GM10266 (cell line): ENCODE measurements around the gene MADD.

ENCODE experiments used
- DNase-seq: peaks from one replicate; pipeline ENCODE4 v3.0.0; 2012; ENCODE audit errors: extremely low spot score
- TF ChIP-seq, protein P1 (sequence below): IDR thresholded peaks from 2 replicates; pipeline ENCODE4 v1.5.1; 2012; ENCODE audit warnings: mild to moderate bottlenecking, low read depth; ENCODE audit not compliant: control insufficient read depth, insufficient read depth; ENCODE audit errors: missing control alignments

MADD gene

DNA sequence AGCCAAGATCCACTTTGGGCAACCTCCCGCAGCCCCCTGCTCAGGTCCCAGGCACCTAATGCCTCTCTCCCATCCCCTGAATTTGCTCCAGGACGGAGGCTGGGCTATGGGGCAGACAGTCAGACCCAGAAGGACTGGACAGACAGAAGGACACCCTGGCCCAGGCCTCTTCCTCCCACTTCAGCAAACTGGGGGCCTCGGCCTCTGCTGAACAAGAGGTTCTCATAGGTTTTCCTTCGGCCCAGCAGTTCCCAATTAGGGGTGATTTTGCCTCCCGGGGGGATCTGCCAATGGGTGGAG is 104.7 kb downstream of the MADD start:
- no peak for DNase-seq
- TF ChIP-seq, protein P1, sequence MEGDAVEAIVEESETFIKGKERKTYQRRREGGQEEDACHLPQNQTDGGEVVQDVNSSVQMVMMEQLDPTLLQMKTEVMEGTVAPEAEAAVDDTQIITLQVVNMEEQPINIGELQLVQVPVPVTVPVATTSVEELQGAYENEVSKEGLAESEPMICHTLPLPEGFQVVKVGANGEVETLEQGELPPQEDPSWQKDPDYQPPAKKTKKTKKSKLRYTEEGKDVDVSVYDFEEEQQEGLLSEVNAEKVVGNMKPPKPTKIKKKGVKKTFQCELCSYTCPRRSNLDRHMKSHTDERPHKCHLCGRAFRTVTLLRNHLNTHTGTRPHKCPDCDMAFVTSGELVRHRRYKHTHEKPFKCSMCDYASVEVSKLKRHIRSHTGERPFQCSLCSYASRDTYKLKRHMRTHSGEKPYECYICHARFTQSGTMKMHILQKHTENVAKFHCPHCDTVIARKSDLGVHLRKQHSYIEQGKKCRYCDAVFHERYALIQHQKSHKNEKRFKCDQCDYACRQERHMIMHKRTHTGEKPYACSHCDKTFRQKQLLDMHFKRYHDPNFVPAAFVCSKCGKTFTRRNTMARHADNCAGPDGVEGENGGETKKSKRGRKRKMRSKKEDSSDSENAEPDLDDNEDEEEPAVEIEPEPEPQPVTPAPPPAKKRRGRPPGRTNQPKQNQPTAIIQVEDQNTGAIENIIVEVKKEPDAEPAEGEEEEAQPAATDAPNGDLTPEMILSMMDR = no peak

GRCh38 chr11:47375020-47375419 is 105.1 kb downstream of the MADD start:
- TF ChIP-seq, protein P1 = no peak
- no peak for DNase-seq

DNA sequence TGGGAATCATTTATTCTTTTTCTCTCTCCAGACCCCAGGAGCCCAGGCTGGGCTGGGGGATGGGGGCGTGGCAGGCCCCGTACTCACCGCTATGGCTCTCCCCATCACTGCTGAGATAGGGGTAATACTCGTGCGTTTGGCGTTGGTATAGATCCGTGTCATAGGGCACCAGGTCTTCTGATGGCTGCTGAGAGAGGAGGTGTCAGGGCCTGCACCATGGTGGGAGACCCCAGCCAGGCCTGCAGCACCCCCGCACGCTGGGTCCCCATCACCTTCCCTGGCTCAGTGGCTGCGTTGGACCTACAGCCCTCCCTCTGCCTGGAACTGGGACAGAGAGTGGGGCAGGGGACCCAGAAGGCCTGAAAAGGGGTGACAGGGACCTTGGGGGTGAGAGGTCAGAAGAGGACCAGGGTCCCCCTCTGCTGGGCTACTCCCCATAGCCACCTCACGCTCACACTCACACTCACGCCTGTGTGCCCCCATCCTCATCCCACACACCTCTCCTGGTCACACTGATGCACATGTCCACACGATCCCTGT is 105.7 kb downstream of the MADD start:
- TF ChIP-seq, protein P1 = no peak
- DNase-seq = no peak

DNA sequence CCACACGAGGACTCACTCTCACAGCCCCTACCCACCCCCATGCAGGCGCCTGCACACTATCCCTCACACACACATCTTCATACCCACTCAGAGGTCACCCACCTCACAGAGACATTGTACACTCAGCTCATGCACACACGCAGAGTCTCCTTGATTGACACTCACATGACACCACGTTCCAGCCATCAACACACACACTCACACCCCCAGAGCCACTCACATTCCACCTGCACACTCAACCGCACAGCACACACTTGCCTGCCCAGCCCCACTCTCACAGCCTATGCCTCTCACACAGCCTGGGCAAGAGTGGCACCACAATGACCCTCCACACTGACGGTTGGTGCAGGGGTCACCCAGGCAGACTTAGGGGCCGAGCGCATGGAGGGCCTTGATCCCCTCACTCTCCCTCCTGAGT is 106.2 kb downstream of the MADD start:
- TF ChIP-seq, protein P1 = no peak
- DNase-seq = no peak

- TF ChIP-seq, protein P1 = no peak
- no peak for DNase-seq
Observed at GRCh38 chr11:47376525-47377371, 106.8 kb downstream of the MADD start.

- no peak for DNase-seq
- TF ChIP-seq, protein P1 = no peak
Observed at GRCh38 chr11:47377571-47378009, 107.7 kb downstream of the MADD start.
